ENCODE data around the gene FOXL3. TPM values are rescaled to one million over a fixed set of nuclear protein-coding genes. Genes with fewer than 3 reads are reported as not detected.
A peak's percentile ranks its signal among the peaks of the same experiment; 100 is the strongest.

The FOXL3 gene
- total RNA-seq, 1 experiment from 2014 or later = not detected

GRCh38 chr7:309586-310228 is 19.7 kb downstream of the FOXL3 start:
- H3K9me3 Mint-ChIP-seq (ENCODE audit: unreplicated experiment) = peaks cover 22% of the 10 kb centered on the region
- no TSS peak for BruUV-seq (replicated peaks)
- H3K36me3 Mint-ChIP-seq (ENCODE audit: insufficient read depth, unreplicated experiment) = no peaks in the 10 kb centered on the region
- peaks cover 8% of the 10 kb centered on the region for H3K4me1 Mint-ChIP-seq (ENCODE audit: insufficient read depth, unreplicated experiment)
- no peak for TF ChIP-seq CTCF (IDR thresholded peaks at IDR 0.05; ENCODE audit: unreplicated experiment)
- H3K4me3 Mint-ChIP-seq (ENCODE audit: unreplicated experiment) = no peak overlapping the region
- ChIA-PET CTCF (no interaction called here), POLR2A (no interaction called here)
- intact Hi-C loops (cut with micrococcal nuclease) = no loop called here
- no peak overlapping the region for H3K27ac Mint-ChIP-seq (ENCODE audit: low read depth, unreplicated experiment)
- no peak for DNase-seq (ENCODE audit: unreplicated experiment)
- H3K27me3 Mint-ChIP-seq (ENCODE audit: insufficient read depth, unreplicated experiment) = peaks cover 13% of the 10 kb centered on the region

GRCh38 chr7:311131-311680 is 21.2 kb downstream of the FOXL3 start:
- H3K9me3 Mint-ChIP-seq (ENCODE audit: unreplicated experiment) = peaks cover 27% of the 10 kb centered on the region
- H3K4me3 Mint-ChIP-seq (ENCODE audit: unreplicated experiment) = no peak overlapping the region
- CTCF ChIA-PET = interaction anchor here (0.5 to 1.3 kb wide), 2 partner anchors 420 to 552 kb away, joined by 3 read pairs; no protein-coding TSS in a partner anchor
- no TSS peak for BruUV-seq (replicated peaks)
- DNase-seq (ENCODE audit: unreplicated experiment) = no peak
- no peak overlapping the region for H3K27ac Mint-ChIP-seq (ENCODE audit: low read depth, unreplicated experiment)
- no peaks in the 10 kb centered on the region for H3K36me3 Mint-ChIP-seq (ENCODE audit: insufficient read depth, unreplicated experiment)
- H3K27me3 Mint-ChIP-seq (ENCODE audit: insufficient read depth, unreplicated experiment) = peaks cover 28% of the 10 kb centered on the region
- POLR2A ChIA-PET = no interaction called here
- peaks cover 8% of the 10 kb centered on the region for H3K4me1 Mint-ChIP-seq (ENCODE audit: insufficient read depth, unreplicated experiment)
- intact Hi-C loops (cut with micrococcal nuclease) = no loop called here
- no peak for TF ChIP-seq CTCF (IDR thresholded peaks at IDR 0.05; ENCODE audit: unreplicated experiment)

GRCh38 chr7:311796-312195 is 21.8 kb downstream of the FOXL3 start:
- Mint-ChIP-seq H3K36me3 (ENCODE audit: insufficient read depth, unreplicated experiment) (no peaks in the 10 kb centered on the region), H3K9me3 (ENCODE audit: unreplicated experiment) (peaks cover 27% of the 10 kb centered on the region), H3K27me3 (ENCODE audit: insufficient read depth, unreplicated experiment) (peaks cover 30% of the 10 kb centered on the region), H3K4me1 (ENCODE audit: insufficient read depth, unreplicated experiment) (peaks cover 8% of the 10 kb centered on the region), H3K4me3 (ENCODE audit: unreplicated experiment) (no peak overlapping the region), H3K27ac (ENCODE audit: low read depth, unreplicated experiment) (peak overlapping the region; percentile 7)
- BruUV-seq (replicated peaks) = no TSS peak
- no peak for TF ChIP-seq CTCF (IDR thresholded peaks at IDR 0.05; ENCODE audit: unreplicated experiment)
- intact Hi-C loops (cut with micrococcal nuclease) = no loop called here
- POLR2A ChIA-PET = no interaction called here
- CTCF ChIA-PET = interaction anchor here (0.5 to 1.3 kb wide), 2 partner anchors 420 to 551 kb away, joined by 3 read pairs; no protein-coding TSS in a partner anchor
- DNase-seq (ENCODE audit: unreplicated experiment) = peak; percentile 13

- POLR2A ChIA-PET = no interaction called here
- H3K36me3 Mint-ChIP-seq (ENCODE audit: insufficient read depth, unreplicated experiment) = no peaks in the 10 kb centered on the region
- DNase-seq (ENCODE audit: unreplicated experiment) = no peak
- H3K4me1 Mint-ChIP-seq (ENCODE audit: insufficient read depth, unreplicated experiment) = peaks cover 8% of the 10 kb centered on the region
- H3K4me3 Mint-ChIP-seq (ENCODE audit: unreplicated experiment) = no peak overlapping the region
- intact Hi-C loops (cut with micrococcal nuclease) = no loop called here
- H3K27me3 Mint-ChIP-seq (ENCODE audit: insufficient read depth, unreplicated experiment) = peaks cover 35% of the 10 kb centered on the region
- H3K27ac Mint-ChIP-seq (ENCODE audit: low read depth, unreplicated experiment) = peak overlapping the region; percentile 7
- BruUV-seq (replicated peaks) = no TSS peak
- peaks cover 24% of the 10 kb centered on the region for H3K9me3 Mint-ChIP-seq (ENCODE audit: unreplicated experiment)
- TF ChIP-seq CTCF (IDR thresholded peaks at IDR 0.05; ENCODE audit: unreplicated experiment) = no peak
- CTCF ChIA-PET = no interaction called here
Observed at GRCh38 chr7:312424-312823, 22.5 kb downstream of the FOXL3 start.
